ENCODE data around the gene CNTNAP2. TPM values are rescaled to one million over a fixed set of nuclear protein-coding genes. Genes with fewer than 3 reads are reported as not detected.

The CNTNAP2 gene
- polyA plus RNA-seq, 6 donors from 2014 or later, result 38.2 to 132 (median 77.9) TPM

GRCh38 chr7:147937428-147937827 is 1820.8 kb downstream of the CNTNAP2 start:
- peaks cover 0 to 14% (median 8%) of the 10 kb centered on the region in 7 donors for H3K9me3 Mint-ChIP-seq
- no peaks in the 10 kb centered on the region for H3K4me1 Mint-ChIP-seq
- H3K36me3 Mint-ChIP-seq, result no peaks in the 10 kb centered on the region
- no peaks in the 10 kb centered on the region for H3K27me3 Mint-ChIP-seq
- no peak overlapping the region for H3K27ac Mint-ChIP-seq
- ATAC-seq (ENCODE audit: low read depth in 2 of 2), result no peak
- no peak overlapping the region for H3K4me3 Mint-ChIP-seq
- DNase-seq, result no peak

- H3K4me3 Mint-ChIP-seq, result no peak overlapping the region
- H3K27me3 Mint-ChIP-seq, result no peaks in the 10 kb centered on the region
- H3K36me3 Mint-ChIP-seq, result no peaks in the 10 kb centered on the region
- DNase-seq (no peak), ATAC-seq (ENCODE audit: low read depth in 2 of 2) (no peak)
- H3K27ac Mint-ChIP-seq, result no peak overlapping the region
- H3K4me1 Mint-ChIP-seq, result no peaks in the 10 kb centered on the region
- H3K9me3 Mint-ChIP-seq, result peaks cover 0 to 8% (median 4%) of the 10 kb centered on the region in 7 donors
These were observed 1824.8 kb downstream of the CNTNAP2 start for GRCh38 chr7:147941381-147941780.

- DNase-seq, result no peak
- no peak overlapping the region for H3K27ac Mint-ChIP-seq
- no peaks in the 10 kb centered on the region for H3K27me3 Mint-ChIP-seq
- no peak for ATAC-seq (ENCODE audit: low read depth in 2 of 2)
- H3K36me3 Mint-ChIP-seq, result no peaks in the 10 kb centered on the region
- H3K9me3 Mint-ChIP-seq, result peaks cover 0 to 9% (median 5%) of the 10 kb centered on the region in 7 donors
- no peaks in the 10 kb centered on the region for H3K4me1 Mint-ChIP-seq
- no peak overlapping the region for H3K4me3 Mint-ChIP-seq
These were observed 1827.7 kb downstream of the CNTNAP2 start for GRCh38 chr7:147944321-147944720.

GRCh38 chr7:147952918-147953317 is 1836.3 kb downstream of the CNTNAP2 start:
- H3K9me3 Mint-ChIP-seq, result peaks cover 4 to 20% (median 7%) of the 10 kb centered on the region in 7 donors
- DNase-seq, result no peak
- H3K27me3 Mint-ChIP-seq, result no peaks in the 10 kb centered on the region
- no peaks in the 10 kb centered on the region for H3K4me1 Mint-ChIP-seq
- ATAC-seq (ENCODE audit: low read depth in 2 of 2), result no peak
- no peak overlapping the region for H3K4me3 Mint-ChIP-seq
- H3K27ac Mint-ChIP-seq, result no peak overlapping the region
- H3K36me3 Mint-ChIP-seq, result no peaks in the 10 kb centered on the region

GRCh38 chr7:147968046-147968610 is 1851.5 kb downstream of the CNTNAP2 start:
- Mint-ChIP-seq H3K9me3 (peaks cover 0 to 3% (median 0%) of the 10 kb centered on the region in 7 donors), H3K4me3 (no peak overlapping the region), H3K4me1 (no peaks in the 10 kb centered on the region), H3K27me3 (peaks cover 0 to 3% (median 0%) of the 10 kb centered on the region in 3 donors), H3K27ac (no peak overlapping the region), H3K36me3 (no peaks in the 10 kb centered on the region)
- DNase-seq, result no peak
- ATAC-seq (ENCODE audit: low read depth in 2 of 2), result no peak

- DNase-seq (no peak), ATAC-seq (ENCODE audit: low read depth in 2 of 2) (no peak)
- H3K36me3 Mint-ChIP-seq, result no peaks in the 10 kb centered on the region
- H3K27ac Mint-ChIP-seq, result no peak overlapping the region
- H3K4me3 Mint-ChIP-seq, result no peak overlapping the region
- H3K9me3 Mint-ChIP-seq, result peaks cover 0 to 3% (median 0%) of the 10 kb centered on the region in 7 donors
- H3K27me3 Mint-ChIP-seq, result peaks cover 0 to 3% (median 0%) of the 10 kb centered on the region in 3 donors
- H3K4me1 Mint-ChIP-seq, result no peaks in the 10 kb centered on the region
These were observed 1855.1 kb downstream of the CNTNAP2 start for GRCh38 chr7:147971606-147972110.

- Mint-ChIP-seq H3K27ac (no peak overlapping the region), H3K9me3 (peaks cover 0 to 2% (median 0%) of the 10 kb centered on the region in 7 donors), H3K36me3 (no peaks in the 10 kb centered on the region), H3K4me1 (no peaks in the 10 kb centered on the region), H3K27me3 (no peaks in the 10 kb centered on the region), H3K4me3 (no peak overlapping the region)
- DNase-seq (no peak), ATAC-seq (ENCODE audit: low read depth in 2 of 2) (no peak)
These were observed 1861.6 kb downstream of the CNTNAP2 start for GRCh38 chr7:147978201-147978600.

- Mint-ChIP-seq H3K27me3 (no peaks in the 10 kb centered on the region), H3K36me3 (no peaks in the 10 kb centered on the region), H3K27ac (no peak overlapping the region), H3K4me3 (no peak overlapping the region), H3K4me1 (no peaks in the 10 kb centered on the region), H3K9me3 (peaks cover 0 to 2% (median 0%) of the 10 kb centered on the region in 7 donors)
- no peak for ATAC-seq (ENCODE audit: low read depth in 2 of 2)
- DNase-seq, result no peak
These were observed 1862.0 kb downstream of the CNTNAP2 start for GRCh38 chr7:147978651-147979050.

- no peaks in the 10 kb centered on the region for H3K36me3 Mint-ChIP-seq
- ATAC-seq (ENCODE audit: low read depth in 2 of 2) (no peak), DNase-seq (no peak)
- no peaks in the 10 kb centered on the region for H3K4me1 Mint-ChIP-seq
- no peaks in the 10 kb centered on the region for H3K27me3 Mint-ChIP-seq
- no peak overlapping the region for H3K4me3 Mint-ChIP-seq
- H3K27ac Mint-ChIP-seq, result no peak overlapping the region
- H3K9me3 Mint-ChIP-seq, result peaks cover 0 to 2% (median 0%) of the 10 kb centered on the region in 7 donors
These were observed 1864.5 kb downstream of the CNTNAP2 start for GRCh38 chr7:147980826-147981813.

GRCh38 chr7:147982307-147982706 is 1865.7 kb downstream of the CNTNAP2 start:
- no peak for DNase-seq
- Mint-ChIP-seq H3K4me3 (no peak overlapping the region), H3K4me1 (no peaks in the 10 kb centered on the region), H3K27ac (no peak overlapping the region), H3K27me3 (no peaks in the 10 kb centered on the region), H3K36me3 (no peaks in the 10 kb centered on the region), H3K9me3 (peaks cover 0 to 6% (median 0%) of the 10 kb centered on the region in 7 donors)
- no peak for ATAC-seq (ENCODE audit: low read depth in 2 of 2)

GRCh38 chr7:147984265-147984664 is 1867.7 kb downstream of the CNTNAP2 start:
- H3K9me3 Mint-ChIP-seq, result peaks cover 0 to 6% (median 0%) of the 10 kb centered on the region in 7 donors

GRCh38 chr7:147990079-147990478 is 1873.5 kb downstream of the CNTNAP2 start:
- H3K27me3 Mint-ChIP-seq, result no peaks in the 10 kb centered on the region
- no peak overlapping the region for H3K27ac Mint-ChIP-seq

More at GRCh38 chr7:147984265-147984664, 1867.7 kb downstream of the CNTNAP2 start:
- ATAC-seq (ENCODE audit: low read depth in 2 of 2) (no peak), DNase-seq (no peak)
- H3K27ac Mint-ChIP-seq, result no peak overlapping the region
- H3K4me3 Mint-ChIP-seq, result no peak overlapping the region
- no peaks in the 10 kb centered on the region for H3K4me1 Mint-ChIP-seq
- no peaks in the 10 kb centered on the region for H3K36me3 Mint-ChIP-seq
- H3K27me3 Mint-ChIP-seq, result no peaks in the 10 kb centered on the region

GRCh38 chr7:147990942-147991341 is 1874.3 kb downstream of the CNTNAP2 start:
- no peak overlapping the region for H3K4me3 Mint-ChIP-seq
- peaks cover 2 to 13% (median 7%) of the 10 kb centered on the region in 7 donors for H3K9me3 Mint-ChIP-seq
- no peak for DNase-seq
- no peaks in the 10 kb centered on the region for H3K4me1 Mint-ChIP-seq
- H3K36me3 Mint-ChIP-seq, result no peaks in the 10 kb centered on the region
- H3K27me3 Mint-ChIP-seq, result no peaks in the 10 kb centered on the region
- no peak for ATAC-seq (ENCODE audit: low read depth in 2 of 2)
- no peak overlapping the region for H3K27ac Mint-ChIP-seq

More at GRCh38 chr7:147990079-147990478, 1873.5 kb downstream of the CNTNAP2 start:
- Mint-ChIP-seq H3K36me3 (no peaks in the 10 kb centered on the region), H3K9me3 (peaks cover 2 to 13% (median 9%) of the 10 kb centered on the region in 7 donors), H3K4me3 (no peak overlapping the region), H3K4me1 (no peaks in the 10 kb centered on the region)
- no peak for ATAC-seq (ENCODE audit: low read depth in 2 of 2)
- DNase-seq, result no peak

Data from naive B cell (primary cell).